HL-60/S4 treated with retinoic acid at 250 ng/mL for 4 days and 3 days (cell line): ENCODE results near the gene EPB41L4A.

Source experiments
- in situ Hi-C: fragments of 300-500 bp; cut with MboI; formaldehyde crosslinking; loops from 2 replicates; pipeline ENCODE4 v1.7.0; 2022; ENCODE audit warnings: low sequenced_read_pairs

Gene EPB41L4A

DNA sequence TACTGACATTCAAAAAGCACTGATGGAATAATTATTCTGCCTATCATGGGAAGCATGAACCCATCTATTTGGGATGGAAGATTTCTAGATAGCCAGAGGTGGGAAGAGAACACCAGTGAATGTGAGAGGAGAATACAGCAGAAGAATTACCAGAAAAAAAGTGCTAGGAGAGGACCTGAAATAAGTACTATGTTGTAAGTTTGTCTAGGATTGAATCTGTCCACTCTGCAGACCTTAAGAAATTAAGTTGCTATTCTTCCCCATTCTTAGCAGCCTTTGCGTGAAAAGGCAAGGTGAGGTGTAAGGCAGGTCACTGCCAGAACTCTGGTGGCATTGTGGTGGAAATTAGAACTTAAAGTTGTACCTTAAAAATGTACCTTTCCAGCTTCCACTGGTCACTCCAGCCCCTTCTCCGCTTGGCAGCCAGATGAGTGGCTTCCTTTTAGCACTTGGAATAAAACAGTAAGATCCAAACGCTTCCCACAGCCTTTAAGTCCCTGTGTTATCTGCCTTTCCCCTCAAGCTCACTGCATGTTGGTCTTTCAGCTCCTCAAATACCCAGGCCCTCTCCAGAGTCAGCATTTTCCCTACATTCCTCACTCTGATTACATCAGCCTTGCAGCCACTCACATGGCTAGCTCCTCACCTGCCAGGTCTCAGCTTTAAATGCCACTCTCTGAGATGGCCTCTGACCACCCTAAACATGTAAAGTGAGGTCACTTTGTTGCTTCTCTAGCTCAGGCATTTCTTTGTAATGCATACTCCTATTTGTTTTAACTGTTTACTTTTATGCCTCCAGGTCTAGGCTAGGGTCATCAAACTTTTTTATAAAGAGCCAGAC lies 253.0 kb downstream of the EPB41L4A start:
- in situ Hi-C loops: no loop called here

DNA sequence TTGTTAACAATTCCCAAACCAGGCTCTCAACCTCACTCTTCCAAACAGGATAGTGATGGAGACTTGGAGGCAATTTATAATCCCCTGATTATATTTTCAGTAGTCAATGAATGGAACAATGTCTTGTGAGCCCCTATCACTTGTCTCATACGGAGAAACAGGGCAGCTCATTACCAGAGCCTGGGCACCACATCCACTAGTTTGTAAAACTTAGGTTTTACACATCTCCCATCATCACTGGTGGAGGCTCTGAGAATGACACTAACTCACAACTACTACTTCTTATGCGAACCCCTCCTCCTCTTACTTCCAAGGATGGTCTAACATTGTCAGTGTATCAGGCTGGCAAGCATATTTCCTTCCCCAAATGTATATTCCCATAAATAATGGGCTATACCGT lies 253.7 kb downstream of the EPB41L4A start:
- in situ Hi-C loops: no loop called here

GRCh38 chr5:112163435-112163834 lies 255.6 kb downstream of the EPB41L4A start:
- in situ Hi-C loops: no loop called here

GRCh38 chr5:112161392-112161748 lies 257.7 kb downstream of the EPB41L4A start:
- in situ Hi-C loops: no loop called here

GRCh38 chr5:112160652-112161391 lies 258.3 kb downstream of the EPB41L4A start:
- in situ Hi-C loops: no loop called here

DNA sequence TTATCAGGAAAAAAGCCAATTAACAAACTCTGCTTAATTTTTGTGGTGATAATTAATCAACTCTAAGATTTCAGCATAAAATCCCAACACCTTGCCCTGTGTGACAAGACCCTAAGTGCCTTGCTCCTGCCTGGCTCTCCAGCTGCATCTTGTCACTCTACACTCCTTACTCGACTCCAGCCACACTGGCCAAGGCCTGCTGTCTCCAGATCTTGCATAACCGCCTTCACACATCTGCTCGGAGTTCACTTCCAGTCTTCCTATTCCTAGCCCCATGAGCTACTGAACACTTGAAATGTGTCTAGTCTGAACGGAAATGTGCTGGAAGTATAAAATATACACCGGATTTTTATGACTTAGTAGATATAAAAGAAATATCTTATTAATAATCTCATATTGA lies 259.6 kb downstream of the EPB41L4A start:
- in situ Hi-C loops: loop anchor here (10.0 kb wide), 1 partner anchor 615 kb away; no protein-coding TSS in a partner anchor

DNA sequence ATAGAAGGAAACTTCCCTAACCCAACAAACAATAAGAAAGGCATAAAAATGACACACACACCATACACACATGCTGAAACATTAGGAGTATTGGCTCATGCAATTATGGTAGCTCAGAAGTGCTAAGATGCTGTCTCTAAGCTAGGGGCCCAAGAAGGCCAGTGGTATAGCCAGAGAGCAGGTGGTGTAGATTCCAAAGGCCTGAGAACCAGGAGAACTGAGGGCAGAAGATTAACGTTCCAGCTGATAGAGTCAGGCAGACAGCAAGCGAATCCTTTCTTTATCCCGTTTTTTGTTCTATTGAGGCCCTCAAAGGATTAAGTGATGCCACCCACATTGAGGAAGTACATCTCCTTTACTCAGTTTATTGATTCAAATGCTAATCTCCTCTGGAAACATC lies 262.9 kb downstream of the EPB41L4A start:
- in situ Hi-C loops: loop anchor here (10.0 kb wide), 1 partner anchor 611 kb away; no protein-coding TSS in a partner anchor

- in situ Hi-C loops: loop anchor here (10.0 kb wide), 1 partner anchor 610 kb away; no protein-coding TSS in a partner anchor
Observed at GRCh38 chr5:112154940-112155686, 264.0 kb downstream of the EPB41L4A start.

GRCh38 chr5:112149727-112150126 lies 269.4 kb downstream of the EPB41L4A start:
- in situ Hi-C loops: loop anchor here (10.0 kb wide), 1 partner anchor 605 kb away; no protein-coding TSS in a partner anchor

GRCh38 chr5:112146323-112147226 lies 272.5 kb downstream of the EPB41L4A start:
- in situ Hi-C loops: no loop called here

DNA sequence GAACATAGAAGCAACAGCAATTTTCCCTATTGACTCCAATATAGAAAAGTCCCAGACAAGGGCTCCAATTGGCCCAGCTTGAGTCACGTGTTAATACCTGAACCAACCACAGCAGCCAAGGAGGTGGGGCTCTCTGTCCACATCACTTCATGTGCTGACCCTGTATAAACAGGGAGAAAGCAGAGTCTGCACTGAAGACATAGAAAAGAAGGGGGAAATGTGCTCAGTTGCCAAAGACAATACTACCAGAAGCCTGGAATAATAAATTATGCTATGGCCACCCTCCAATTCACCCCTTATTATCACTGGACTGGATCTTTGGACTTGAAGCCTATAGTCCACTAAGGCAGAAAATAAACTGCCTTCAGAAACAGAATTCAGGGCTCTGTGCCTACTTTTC lies 275.4 kb downstream of the EPB41L4A start:
- in situ Hi-C loops: no loop called here

- in situ Hi-C loops: no loop called here
Observed at GRCh38 chr5:112142769-112143270, 276.3 kb downstream of the EPB41L4A start.

DNA sequence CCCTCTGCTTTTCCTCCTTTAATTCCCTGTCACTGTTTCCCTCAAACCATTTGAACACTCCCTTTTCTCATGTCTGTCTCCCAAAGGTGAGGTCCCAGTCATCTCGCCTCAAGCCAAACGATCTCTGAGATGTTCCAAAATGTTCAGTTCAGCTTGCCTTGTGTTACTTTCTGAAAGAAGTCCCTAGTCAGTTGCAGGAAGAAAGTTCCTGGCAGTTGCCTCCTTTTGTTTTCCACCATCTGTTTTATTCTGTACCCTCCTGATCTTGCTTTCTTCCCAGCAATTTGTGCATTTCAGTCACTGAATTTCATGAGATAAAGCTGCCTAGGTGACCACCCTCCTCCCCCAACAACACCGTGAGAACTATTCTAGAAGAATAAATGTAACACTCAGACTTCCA lies 277.5 kb downstream of the EPB41L4A start:
- in situ Hi-C loops: no loop called here

DNA sequence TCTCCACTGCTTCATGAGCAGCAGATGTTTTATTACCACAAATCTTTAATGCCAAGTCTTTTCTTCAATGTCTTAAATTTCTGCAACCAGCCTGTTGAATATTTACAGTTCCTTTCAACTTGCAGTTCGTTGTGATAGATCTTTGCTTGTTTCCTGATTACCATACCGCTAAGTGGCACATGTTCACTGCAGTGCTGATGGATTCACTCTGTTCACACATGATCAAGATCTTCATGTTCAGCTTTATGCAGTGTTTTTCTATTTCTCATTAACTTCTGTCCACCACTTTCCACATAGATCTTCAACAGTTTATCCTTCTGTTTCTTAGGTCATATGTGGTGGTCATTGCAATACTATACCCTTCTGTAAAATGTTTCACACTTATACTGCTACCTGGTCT lies 280.6 kb downstream of the EPB41L4A start:
- in situ Hi-C loops: no loop called here

- in situ Hi-C loops: no loop called here
Observed at GRCh38 chr5:112136773-112137172, 282.3 kb downstream of the EPB41L4A start.

- in situ Hi-C loops: no loop called here
Observed at GRCh38 chr5:112127861-112128260, 291.2 kb downstream of the EPB41L4A start.

GRCh38 chr5:112126982-112127381 lies 292.1 kb downstream of the EPB41L4A start:
- in situ Hi-C loops: no loop called here

GRCh38 chr5:112125903-112126302 lies 293.2 kb downstream of the EPB41L4A start:
- in situ Hi-C loops: no loop called here

- in situ Hi-C loops: no loop called here
Observed at GRCh38 chr5:112124788-112125187, 294.3 kb downstream of the EPB41L4A start.

GRCh38 chr5:112123086-112123485 lies 296.0 kb downstream of the EPB41L4A start:
- in situ Hi-C loops: no loop called here
